ENCODE results near the gene AMIGO2.

The AMIGO2 gene

DNA sequence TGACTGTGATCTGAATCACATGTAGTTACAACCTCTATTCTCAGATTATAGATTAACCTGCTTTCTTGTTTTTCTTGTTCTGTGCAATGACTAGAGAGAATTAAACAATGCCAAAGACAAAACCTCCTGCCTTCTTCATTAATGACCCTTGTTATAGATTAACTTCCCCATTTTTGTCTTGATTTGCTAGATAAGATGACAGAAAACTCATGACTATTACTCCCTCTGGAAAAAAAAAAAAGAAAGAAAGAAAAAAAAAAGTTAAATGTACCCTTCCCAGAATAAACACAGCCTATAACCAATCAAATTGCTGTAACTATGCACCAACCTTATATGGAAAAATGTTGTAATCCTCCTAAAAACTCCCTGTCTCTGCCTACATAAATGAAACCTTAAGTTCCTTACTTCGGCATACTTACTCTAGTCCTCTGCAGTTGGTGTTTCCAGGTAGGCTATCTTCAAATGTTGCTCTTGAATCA is 41.5 kb downstream of the AMIGO2 start:
- Mint-ChIP-seq H3K4me1 (peaks cover 1% of the 10 kb centered on the region), H3K9me3 (no peaks in the 10 kb centered on the region), H3K36me3 (no peaks in the 10 kb centered on the region), H3K27ac (no peak overlapping the region), H3K4me3 (no peak overlapping the region)
- DNase-seq (ENCODE audit: low spot score in 2 of 2) (no peak), ATAC-seq (no peak)

DNA sequence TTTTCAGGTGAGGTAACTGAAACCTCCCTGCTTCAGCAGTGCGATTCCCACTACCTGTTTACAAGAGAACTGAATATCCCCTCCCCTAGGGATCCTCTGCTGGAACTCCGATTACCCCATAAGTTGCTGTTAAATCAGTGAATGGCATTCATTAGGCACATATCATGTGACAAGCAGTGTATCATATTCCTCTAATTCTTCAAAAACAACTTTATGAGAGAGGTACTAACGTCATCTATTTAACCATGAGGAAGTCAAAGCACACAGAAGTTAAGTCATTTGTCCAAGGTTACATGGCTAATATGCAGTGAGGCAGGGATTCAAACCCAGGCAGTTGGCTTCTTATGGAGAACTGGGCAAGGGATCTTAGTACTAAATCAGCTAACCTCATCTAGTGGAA is 44.3 kb downstream of the AMIGO2 start:
- DNase-seq (ENCODE audit: low spot score in 2 of 2) (no peak), ATAC-seq (no peak)
- Mint-ChIP-seq H3K9me3 (no peaks in the 10 kb centered on the region), H3K4me3 (no peak overlapping the region), H3K4me1 (peaks cover 9% of the 10 kb centered on the region), H3K27ac (no peak overlapping the region), H3K36me3 (no peaks in the 10 kb centered on the region)

DNA sequence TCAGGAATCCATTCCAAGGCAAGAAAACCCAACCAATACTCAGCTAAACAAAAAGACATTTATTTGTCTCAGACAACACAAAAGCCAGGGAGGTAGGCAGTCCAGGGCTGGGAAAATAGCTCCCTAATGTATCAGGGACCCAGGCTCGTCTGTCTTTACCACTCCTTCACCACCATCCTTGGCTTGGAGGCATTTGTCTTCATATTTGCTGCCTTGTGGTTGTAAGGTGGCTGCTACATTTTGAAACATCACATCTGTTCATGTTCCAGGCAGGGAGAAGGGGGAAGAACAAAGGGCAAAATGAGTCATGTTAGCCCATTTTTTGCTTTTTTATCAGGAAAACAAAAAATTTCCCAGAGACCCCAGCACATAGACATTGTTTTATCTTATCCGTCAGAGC is 45.1 kb downstream of the AMIGO2 start:
- Mint-ChIP-seq H3K27ac (no peak overlapping the region), H3K4me1 (peaks cover 9% of the 10 kb centered on the region), H3K36me3 (no peaks in the 10 kb centered on the region), H3K4me3 (no peak overlapping the region), H3K9me3 (no peaks in the 10 kb centered on the region)
- no peak for ATAC-seq
- no peak for DNase-seq (ENCODE audit: low spot score in 2 of 2)

DNA sequence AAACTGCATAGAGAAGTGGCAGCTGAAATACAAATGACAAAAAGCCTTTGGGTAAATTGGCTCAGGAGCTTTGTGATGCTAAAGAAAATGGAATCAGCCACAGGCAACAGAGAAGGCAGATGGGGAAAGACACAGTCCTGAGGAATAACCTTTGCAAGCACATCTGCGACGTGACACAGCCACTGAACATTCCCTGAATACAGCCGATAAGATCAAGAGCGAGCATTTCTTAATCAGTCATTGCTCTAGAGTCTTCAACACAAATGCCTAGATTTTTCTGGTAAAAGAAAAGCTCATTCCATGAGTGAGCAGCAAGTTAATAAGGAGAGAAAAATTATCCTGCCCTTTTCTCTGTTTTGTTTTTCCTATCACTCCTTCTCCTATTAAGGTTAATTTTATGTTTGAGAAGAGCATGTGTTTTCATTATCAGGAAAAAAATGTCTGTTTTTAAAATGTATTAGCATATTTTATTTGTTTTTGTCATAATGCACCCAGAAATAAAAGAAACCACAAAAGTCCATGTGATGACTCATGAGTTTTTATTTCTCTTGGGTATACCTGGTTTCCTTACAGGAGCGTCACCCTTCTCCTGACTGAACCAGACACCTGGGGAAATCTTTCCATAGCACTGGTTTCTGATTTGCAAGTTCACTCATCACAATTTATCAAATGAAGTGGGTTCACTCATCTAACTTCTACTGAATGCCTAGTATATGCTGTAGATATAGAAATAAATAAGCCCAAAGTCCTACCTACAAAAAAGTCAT is 45.8 kb downstream of the AMIGO2 start:
- ATAC-seq (no peak), DNase-seq (ENCODE audit: low spot score in 2 of 2) (no peak)
- no peak overlapping the region for H3K27ac Mint-ChIP-seq
- peaks cover 9% of the 10 kb centered on the region for H3K4me1 Mint-ChIP-seq
- no peaks in the 10 kb centered on the region for H3K9me3 Mint-ChIP-seq
- H3K36me3 Mint-ChIP-seq: no peaks in the 10 kb centered on the region
- no peak overlapping the region for H3K4me3 Mint-ChIP-seq

DNA sequence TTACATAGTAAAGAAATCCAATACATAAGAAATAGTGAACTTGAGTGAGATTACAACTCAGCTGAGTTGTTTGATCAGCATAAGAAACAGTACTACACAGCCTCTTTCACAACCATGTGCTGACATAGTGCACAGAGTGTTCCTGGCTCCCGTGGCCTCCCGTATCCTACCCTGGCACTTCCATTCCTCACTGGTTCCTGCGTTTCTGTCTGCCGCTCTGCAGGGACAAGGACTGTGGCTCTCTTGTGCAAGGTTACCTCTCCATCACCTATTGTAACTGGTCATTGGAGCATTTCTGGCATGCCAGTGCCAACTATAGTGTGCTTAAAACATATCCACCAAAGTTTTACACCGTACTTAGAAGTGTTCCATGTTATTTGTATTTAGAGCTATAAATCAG is 46.7 kb downstream of the AMIGO2 start:
- ATAC-seq (no peak), DNase-seq (ENCODE audit: low spot score in 2 of 2) (no peak)
- H3K9me3 Mint-ChIP-seq: no peaks in the 10 kb centered on the region
- peaks cover 9% of the 10 kb centered on the region for H3K4me1 Mint-ChIP-seq
- H3K36me3 Mint-ChIP-seq: no peaks in the 10 kb centered on the region
- no peak overlapping the region for H3K27ac Mint-ChIP-seq
- no peak overlapping the region for H3K4me3 Mint-ChIP-seq

DNA sequence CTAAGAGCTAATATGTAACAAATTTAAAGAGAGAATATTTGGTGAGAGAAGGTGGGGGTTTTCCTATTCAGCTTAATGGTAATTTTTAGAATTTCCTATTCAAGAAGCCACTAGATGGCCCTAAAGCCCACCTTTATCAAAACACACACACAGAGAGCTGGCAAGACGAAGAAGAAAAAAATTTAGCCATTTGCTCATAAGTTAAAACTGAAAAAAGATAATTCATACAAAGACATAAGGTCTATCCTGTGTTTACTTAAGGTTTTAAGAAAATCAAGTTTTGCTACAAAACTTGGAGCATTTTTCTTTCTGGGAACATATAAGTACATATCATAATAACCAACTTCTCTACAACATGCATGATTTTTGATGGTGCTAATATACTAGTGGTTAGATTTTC is 47.1 kb downstream of the AMIGO2 start:
- Mint-ChIP-seq H3K9me3 (no peaks in the 10 kb centered on the region), H3K36me3 (no peaks in the 10 kb centered on the region), H3K4me3 (no peak overlapping the region), H3K27ac (no peak overlapping the region), H3K4me1 (peaks cover 9% of the 10 kb centered on the region)
- ATAC-seq: peak; percentile 65
- no peak for DNase-seq (ENCODE audit: low spot score in 2 of 2)

DNA sequence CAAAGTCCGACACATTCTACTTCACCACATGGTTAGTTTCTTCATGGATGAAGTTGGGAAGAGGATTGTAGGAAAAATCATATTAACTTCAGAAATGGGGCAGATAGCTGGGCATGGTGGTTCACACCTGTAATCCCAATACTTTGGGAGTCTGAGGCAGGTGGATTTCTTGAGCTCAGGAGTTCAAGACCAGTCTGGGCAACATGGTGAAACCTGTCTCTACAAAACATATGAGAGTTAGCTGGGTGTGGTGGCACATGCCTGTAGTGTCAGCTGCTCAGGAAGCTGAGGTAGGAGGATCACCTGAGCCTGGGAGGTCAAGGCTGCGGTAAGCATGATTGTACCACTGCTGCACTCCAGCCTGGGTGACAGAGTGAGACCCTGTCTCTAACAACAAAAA is 49.9 kb downstream of the AMIGO2 start:
- Mint-ChIP-seq H3K36me3 (no peaks in the 10 kb centered on the region), H3K9me3 (no peaks in the 10 kb centered on the region), H3K4me3 (no peak overlapping the region), H3K4me1 (peaks cover 9% of the 10 kb centered on the region), H3K27ac (no peak overlapping the region)
- DNase-seq (ENCODE audit: low spot score in 2 of 2): no peak
- no peak for ATAC-seq

DNA sequence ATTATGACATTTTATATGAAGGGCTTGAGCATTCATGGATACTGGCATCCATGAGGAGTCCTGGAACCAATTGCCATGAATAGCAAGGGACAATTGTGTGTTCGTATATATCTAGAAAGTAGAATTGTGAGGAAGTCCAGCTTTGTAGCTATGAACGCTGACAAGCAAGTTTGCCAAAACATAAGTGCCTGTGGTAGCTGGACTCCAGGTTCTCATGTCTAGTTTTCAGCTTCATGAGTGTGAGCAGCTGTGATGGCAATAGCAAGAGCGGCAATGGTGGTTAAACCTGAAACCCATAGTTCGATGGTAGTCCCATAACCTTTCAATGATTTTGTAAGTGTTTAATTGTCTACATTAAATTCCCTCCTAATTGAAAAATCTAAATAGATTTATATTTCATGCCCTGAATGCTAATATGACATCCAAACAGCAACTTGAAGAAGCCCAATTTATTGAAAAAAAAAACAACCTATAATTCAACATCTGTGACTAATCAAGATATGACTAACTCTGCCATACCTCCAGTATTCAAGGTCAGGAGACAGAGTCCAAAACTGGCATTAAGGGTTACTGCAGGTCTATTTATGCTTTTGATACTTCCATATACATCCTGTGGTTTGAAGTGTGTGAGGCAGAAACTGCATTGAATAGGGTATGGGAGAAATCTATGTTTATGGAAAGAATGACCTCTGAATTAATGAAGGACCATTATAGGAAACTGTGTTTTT is 50.6 kb downstream of the AMIGO2 start:
- ATAC-seq (no peak), DNase-seq (ENCODE audit: low spot score in 2 of 2) (no peak)
- no peaks in the 10 kb centered on the region for H3K9me3 Mint-ChIP-seq
- H3K27ac Mint-ChIP-seq: no peak overlapping the region
- H3K4me1 Mint-ChIP-seq: peaks cover 9% of the 10 kb centered on the region
- H3K36me3 Mint-ChIP-seq: no peaks in the 10 kb centered on the region
- H3K4me3 Mint-ChIP-seq: no peak overlapping the region

DNA sequence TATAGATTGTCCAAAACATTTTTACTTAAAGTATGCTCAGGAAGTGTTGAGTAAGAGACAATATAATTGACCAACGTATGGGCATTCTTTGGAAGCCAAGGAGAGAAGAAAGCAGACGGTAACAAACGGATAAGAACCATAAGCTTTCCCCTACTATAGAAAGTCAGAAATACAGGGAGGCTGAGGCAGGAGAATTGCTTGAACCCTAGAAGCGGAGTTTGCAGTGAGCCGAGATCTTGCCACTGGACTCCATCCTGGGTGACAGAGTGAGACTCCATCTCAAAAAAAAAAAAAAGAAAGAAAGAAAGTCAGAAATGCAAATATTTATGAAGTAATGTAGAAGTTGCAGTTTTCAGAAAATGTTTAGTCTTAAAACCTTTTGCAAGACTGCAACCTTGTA is 51.6 kb downstream of the AMIGO2 start:
- H3K36me3 Mint-ChIP-seq: no peaks in the 10 kb centered on the region
- H3K9me3 Mint-ChIP-seq: no peaks in the 10 kb centered on the region
- no peak overlapping the region for H3K4me3 Mint-ChIP-seq
- peaks cover 10% of the 10 kb centered on the region for H3K4me1 Mint-ChIP-seq
- no peak for ATAC-seq
- H3K27ac Mint-ChIP-seq: no peak overlapping the region
- DNase-seq (ENCODE audit: low spot score in 2 of 2): no peak
